CD4-positive, alpha-beta T cell treated with Interferon gamma for 1 hour (primary cell): Measurements from ENCODE around the gene CDK14.

Source experiments
- DNase-seq: peaks from one replicate; pipeline ENCODE4 v3.0.0-alpha.2; 2020

CDK14 gene

DNA sequence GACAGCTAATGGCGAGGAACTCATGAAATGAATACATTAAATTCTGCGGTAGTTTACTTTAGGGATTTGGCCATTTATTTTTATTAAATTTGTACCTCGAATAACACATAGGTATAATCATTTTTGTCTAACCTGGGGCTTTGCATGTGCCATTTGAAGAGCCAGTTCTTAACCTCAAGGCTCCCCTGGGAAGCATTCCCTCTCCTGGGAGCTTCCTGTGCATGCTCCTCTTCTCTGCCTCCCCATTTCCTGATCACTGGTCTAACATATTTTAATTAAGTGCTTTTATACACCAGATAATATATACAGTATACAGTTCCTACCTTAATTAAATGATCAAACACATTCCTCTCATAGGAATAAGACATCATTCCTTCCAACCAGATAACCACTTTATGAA lies 484.2 kb downstream of the CDK14 start:
- DNase-seq, result no peak

DNA sequence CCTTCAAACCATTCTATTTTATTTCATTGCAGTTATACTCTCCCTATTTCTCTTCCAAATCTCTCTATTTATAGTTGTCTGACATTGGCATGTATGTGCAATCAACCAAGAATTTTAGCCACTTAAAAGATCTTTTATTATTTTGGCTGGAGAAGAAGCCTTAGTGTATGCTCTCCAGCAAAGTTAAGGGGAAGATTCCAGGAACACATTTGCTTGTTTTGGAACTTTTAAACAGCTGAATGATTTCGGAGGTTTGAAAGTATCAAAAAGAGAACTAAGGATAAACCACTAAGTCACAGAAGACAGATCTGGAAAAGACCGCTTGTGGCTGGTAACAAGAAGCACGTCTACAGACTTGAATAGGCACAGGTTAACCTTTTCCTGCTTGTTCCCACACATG lies 485.9 kb downstream of the CDK14 start:
- DNase-seq, result no peak

GRCh38 chr7:91082852-91083495 lies 486.9 kb downstream of the CDK14 start:
- DNase-seq, result no peak

DNA sequence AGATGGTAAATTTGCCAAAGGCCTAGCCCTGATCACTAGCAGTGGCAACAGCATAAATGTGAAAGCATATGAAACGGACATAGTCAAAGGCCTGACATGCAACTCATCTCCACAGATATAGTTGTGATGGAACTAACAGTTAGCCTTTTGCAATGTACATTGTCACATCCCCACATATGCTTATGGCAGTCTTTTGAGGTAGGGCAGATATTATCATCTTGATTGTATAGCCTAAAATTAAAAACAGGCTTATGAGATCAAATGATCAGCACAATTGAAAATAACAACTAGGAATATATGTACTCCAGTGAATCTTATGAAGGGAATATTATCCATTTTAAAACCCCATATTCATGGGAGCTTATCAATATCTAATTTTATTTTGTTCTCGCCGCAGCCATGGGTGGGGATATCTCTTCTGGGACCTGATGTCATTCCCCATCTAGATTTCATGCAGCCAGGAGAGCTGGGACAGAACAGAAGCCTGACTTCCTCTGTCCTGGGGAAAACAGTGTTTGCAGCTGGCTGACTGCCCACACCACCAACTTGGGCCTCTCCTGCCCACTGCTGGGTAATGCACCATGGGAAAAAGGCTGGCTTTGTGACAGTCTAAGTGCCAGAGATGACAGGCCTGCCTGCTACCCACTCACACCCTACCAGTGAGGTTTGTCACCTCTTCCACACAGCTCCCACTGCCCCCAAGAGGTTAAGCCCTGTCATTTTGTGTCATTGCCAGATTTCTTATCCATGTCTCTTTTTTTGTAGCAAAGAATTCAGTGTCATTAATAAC lies 487.9 kb downstream of the CDK14 start:
- no peak for DNase-seq

GRCh38 chr7:91085175-91085574 lies 489.1 kb downstream of the CDK14 start:
- no peak for DNase-seq

DNA sequence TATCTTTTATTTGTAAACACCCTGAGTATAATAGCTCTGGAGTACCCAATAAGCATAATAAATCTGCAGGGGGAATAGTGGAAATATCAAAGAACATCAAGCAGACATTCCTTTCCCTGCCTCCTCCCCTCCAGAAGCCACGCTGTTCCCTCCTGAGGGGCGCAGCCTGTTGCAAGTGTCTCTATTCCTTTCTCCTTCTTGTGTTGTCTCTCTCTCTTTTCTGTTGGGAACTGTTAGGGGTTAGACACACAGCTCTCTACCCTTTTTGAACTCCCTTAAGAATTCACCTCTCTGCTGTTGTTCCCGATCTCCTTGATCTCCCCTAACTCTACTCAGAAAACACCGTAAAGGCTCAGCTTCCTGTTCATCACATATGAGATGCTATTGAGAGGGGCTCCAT lies 490.1 kb downstream of the CDK14 start:
- DNase-seq, result no peak

GRCh38 chr7:91088156-91088555 lies 492.0 kb downstream of the CDK14 start:
- DNase-seq, result no peak

DNA sequence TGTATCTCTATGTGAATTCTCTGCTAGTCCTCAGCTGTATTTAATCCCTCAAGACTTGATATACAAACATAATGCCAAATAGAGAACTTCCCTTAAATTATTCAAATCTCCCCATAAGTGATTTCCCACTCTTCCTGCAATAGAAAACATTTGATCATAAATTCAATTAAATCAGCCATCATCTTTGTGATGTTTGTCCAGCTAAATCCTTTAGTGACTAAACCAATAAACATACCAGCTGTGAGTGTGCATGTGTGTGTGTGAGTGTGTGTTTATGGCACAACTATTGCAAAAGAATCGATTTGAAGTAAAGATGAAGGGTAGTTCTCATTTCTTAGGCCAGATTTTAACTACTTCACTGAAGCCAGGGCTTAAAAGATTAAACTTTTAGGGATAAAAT lies 492.6 kb downstream of the CDK14 start:
- no peak for DNase-seq

DNA sequence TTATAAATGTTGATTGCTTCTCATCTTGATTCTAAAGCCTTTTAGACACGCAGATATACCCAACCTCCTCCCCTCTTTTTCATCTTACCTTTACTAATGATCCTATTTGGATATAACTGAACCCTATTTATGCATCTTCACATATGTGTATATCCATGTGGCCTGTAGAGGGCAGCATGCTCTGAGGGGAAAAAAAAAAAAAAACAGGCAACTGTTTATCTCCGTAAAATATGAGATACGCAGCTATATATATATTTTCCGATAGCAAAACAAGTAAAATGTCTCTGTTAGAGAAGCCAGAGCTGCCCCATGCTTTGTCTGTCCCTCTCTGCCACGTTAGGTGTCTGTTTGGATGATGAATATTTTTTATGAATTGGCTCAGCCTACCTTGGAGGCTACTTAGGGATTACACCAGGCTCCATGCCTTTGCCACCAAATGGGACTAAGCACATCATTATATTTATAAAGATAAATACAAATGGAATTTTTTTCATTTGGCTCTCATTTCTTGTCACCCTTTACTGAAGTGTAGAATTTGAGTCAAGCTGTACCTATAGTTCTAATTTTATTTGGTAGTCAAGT lies 493.4 kb downstream of the CDK14 start:
- DNase-seq, result no peak

DNA sequence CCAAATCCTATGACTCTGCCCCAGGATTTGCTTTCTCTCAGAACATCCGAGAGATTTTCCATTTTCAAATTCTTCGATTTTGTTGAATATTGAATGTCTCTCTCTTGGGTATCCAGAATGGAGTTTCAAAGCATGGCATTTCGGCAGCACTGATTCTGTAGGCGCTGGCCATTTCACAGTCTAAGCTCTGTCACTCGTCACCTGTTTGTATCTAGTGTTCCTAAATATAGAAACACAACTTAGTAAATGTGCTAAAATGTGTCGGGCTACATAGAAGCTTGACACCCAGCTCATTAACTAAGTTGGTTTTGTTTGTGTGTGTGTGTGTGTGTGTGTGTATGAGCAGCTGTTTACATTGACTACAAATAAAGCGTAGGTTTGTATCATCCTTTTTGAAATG lies 494.6 kb downstream of the CDK14 start:
- no peak for DNase-seq

GRCh38 chr7:91091631-91092030 lies 495.5 kb downstream of the CDK14 start:
- no peak for DNase-seq

GRCh38 chr7:91093181-91093580 lies 497.1 kb downstream of the CDK14 start:
- DNase-seq, result no peak

DNA sequence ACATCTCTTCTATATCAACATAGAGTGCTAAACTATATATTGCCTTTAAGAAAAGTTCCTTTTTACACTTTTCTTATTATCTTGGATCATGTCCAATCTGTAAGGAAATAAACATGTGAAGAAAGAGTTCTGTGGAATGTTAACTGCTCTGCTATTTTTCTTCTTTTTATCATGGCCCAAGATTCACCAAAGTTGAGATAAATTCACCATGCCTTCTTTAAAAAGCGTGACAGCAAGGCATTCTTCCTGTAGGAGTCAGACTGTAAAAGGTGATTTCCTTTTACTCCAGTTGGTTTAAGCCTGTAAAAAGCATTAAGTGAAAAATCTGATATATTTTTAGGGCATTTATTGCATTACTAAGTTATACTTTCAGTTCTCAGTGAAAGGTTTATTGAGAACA lies 502.4 kb downstream of the CDK14 start:
- no peak for DNase-seq

DNA sequence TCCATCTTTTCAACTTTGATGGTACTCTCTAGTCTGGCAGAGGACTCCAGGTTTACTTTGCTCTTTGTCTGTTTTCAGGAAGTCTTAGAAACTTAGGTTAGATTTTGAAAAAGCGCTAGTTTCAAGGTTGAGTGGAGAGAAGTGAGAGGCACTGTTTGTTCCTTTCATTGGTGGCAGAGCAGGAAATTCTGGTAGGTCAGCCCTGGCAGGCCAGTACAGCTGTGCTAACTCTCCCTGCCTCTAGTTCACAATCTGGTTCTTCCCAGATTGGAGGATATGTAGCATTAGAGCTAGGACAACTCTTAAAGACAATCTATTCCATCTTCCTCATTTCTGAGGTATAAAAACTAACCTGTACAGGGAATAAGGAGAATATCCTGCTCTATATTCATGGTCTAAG lies 507.2 kb downstream of the CDK14 start:
- no peak for DNase-seq

DNA sequence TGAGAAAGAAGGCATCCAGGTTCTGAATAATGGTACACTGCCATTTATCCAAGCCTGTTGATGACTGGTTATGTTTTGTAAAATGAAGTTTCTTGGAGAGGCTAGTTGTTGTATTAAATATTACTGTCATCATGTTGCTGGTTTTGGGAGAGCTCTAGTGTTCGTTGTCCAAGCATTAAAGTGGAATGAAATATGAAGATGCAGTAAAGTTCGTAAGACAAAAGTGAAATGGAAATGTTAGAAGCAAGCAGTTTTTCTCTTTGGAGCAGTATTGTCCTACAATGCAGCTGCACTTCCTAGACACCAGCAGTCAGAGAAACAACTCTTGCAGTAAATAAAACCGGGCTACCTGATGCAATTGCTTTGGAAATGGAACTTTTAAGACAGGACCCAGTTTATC lies 511.3 kb downstream of the CDK14 start:
- no peak for DNase-seq

- no peak for DNase-seq
These were observed 513.1 kb downstream of the CDK14 start for GRCh38 chr7:91109200-91109599.

DNA sequence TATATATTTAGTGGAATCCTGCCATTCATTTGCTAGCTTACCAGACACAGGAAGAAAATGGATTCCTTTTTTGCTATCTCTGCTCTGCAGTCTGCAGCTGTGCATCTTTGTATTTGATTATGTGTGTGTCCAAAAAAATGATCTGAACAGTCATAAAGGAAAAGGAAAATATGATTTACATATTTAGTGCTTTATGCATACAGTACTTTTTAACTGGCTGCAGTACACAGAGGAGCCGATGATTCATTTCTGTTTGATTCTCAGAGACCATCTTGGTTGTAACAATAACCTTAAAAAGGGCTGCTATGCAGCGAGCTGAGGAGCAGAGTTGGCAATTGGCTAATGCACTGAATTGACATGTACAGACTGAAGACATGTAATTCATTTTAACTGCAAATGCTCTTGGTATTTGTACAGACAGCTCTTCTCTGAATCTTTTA lies 516.8 kb downstream of the CDK14 start:
- no peak for DNase-seq

DNA sequence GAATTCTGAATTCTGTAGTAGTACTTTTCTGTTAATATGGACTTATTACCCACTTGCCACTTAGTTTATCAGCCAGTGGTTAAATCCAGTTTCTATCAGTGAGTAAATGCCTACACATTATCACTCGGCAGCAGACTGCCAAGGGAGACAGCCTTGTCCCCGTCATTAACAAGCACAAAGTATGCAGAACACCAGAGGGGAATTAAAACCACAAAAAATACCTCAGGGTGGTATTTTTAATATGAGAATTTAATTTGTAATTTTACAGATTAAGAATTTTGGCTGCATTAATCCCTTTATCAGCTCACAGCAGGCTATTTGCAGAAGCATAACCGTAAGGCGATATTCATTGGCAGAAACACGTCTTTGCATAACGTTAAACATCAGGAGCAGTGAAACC lies 518.1 kb downstream of the CDK14 start:
- no peak for DNase-seq

GRCh38 chr7:91126762-91127161 lies 530.6 kb downstream of the CDK14 start:
- no peak for DNase-seq

DNA sequence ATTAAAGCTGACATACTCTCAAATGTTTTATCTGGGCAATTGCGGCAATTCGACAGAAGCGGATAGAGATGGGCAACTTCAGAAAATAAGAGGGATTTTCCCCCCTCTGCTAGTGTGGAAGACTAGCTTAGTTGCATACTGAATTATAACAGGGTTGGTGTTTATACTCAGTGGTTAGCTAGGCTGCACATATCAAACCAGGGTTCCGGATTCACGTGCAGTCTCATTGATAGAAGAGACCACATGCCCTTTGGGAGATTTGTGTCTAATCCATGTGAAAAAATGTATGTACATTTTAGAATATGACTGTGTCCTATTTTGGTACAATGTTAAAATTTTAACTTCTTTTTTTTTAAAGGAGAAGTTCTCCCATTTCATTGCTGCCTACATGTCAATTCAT lies 531.2 kb downstream of the CDK14 start:
- DNase-seq, result no peak

DNA sequence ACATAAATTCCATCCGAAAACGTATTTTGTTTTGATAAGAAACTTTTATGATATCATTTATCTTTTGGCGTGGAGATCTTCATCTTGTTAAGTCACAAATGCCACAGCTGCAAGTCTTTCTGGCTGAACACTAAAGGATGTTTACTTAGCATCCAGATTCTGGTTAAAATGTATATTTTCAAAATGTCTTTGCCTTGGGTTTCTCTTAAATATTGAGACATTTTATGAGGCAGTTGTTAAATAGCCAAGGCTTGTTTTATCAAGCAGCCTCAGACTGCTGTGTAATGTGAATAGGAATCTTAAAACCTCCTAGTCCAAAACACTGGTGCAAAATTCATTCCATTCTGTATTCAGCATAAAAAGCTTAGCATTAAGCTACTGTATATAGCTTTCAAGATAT lies 531.8 kb downstream of the CDK14 start:
- no peak for DNase-seq

DNA sequence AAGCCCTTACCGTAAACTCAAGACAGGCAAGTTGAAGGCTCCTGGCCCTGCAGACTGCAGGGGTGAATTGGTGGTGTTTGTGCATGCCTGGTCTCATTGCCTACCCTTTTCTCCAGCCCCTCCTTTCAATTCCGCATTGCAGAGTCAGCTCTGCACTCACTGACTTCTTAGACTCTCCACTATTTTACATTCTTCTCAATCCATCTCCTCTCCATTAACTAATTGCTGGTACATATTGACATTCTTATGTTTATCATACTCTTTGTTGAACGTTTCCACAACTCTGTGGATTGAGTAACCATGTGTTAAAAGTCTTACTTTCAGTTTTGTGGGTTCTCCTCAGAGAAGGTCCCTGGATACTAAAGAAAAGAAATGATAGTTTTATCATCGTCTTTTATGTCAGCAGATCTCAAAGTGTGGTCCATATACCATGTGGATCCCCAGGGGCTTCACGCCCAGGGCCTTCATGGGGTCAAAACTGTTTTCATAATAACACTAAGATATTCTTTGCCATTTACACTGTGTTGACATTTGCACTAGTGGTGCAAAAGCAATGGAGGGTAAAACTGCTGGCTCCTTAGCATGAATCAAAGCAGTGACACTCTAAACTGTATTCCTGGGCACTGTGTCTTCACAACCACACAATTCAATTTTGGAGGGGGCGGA lies 532.7 kb downstream of the CDK14 start:
- no peak for DNase-seq

- no peak for DNase-seq
These were observed 539.2 kb downstream of the CDK14 start for GRCh38 chr7:91135300-91135699.
